OCI-M1 (cell line): ENCODE results near the gene ZFP62.

ENCODE experiments used
- DNase-seq: peaks from one replicate; lab custom pipeline; 2025; lab: John Stamatoyannopoulos, UW

The ZFP62 gene

GRCh38 chr5:180868960-180869359 lies 7.9 kb upstream of the ZFP62 start:
- DNase-seq = peak; percentile 90

GRCh38 chr5:180866985-180867384 lies 5.9 kb upstream of the ZFP62 start:
- no peak for DNase-seq

GRCh38 chr5:180865981-180866695 lies 5.1 kb upstream of the ZFP62 start:
- no peak for DNase-seq

GRCh38 chr5:180862645-180863044 lies 1.6 kb upstream of the ZFP62 start:
- DNase-seq = no peak

- peak; percentile 79 for DNase-seq
Observed at GRCh38 chr5:180860273-180860886, 696 bp downstream of the ZFP62 start.

GRCh38 chr5:180858586-180858985 lies 2.5 kb downstream of the ZFP62 start:
- DNase-seq = no peak

GRCh38 chr5:180853848-180854176 lies 7.3 kb downstream of the ZFP62 start:
- no peak for DNase-seq

- no peak for DNase-seq
Observed at GRCh38 chr5:180853121-180853847, 7.8 kb downstream of the ZFP62 start.

GRCh38 chr5:180852495-180852894 lies 8.6 kb downstream of the ZFP62 start:
- no peak for DNase-seq

GRCh38 chr5:180850434-180851078 lies 10.5 kb downstream of the ZFP62 start:
- no peak for DNase-seq

- no peak for DNase-seq
Observed at GRCh38 chr5:180849827-180850226, 11.2 kb downstream of the ZFP62 start.

- no peak for DNase-seq
Observed at GRCh38 chr5:180848878-180849277, 12.2 kb downstream of the ZFP62 start.

GRCh38 chr5:180848265-180848664 lies 12.8 kb downstream of the ZFP62 start:
- DNase-seq = no peak

- no peak for DNase-seq
Observed at GRCh38 chr5:180847026-180847425, 14.1 kb downstream of the ZFP62 start.

- no peak for DNase-seq
Observed at GRCh38 chr5:180844858-180845257, 16.2 kb downstream of the ZFP62 start.

GRCh38 chr5:180844432-180844831 lies 16.6 kb downstream of the ZFP62 start:
- DNase-seq = no peak

- no peak for DNase-seq
Observed at GRCh38 chr5:180839935-180840334, 21.1 kb downstream of the ZFP62 start.

GRCh38 chr5:180839227-180839626 lies 21.8 kb downstream of the ZFP62 start:
- no peak for DNase-seq

- no peak for DNase-seq
Observed at GRCh38 chr5:180837478-180837877, 23.6 kb downstream of the ZFP62 start.

- no peak for DNase-seq
Observed at GRCh38 chr5:180832638-180833068, 28.4 kb downstream of the ZFP62 start.

GRCh38 chr5:180831139-180832093 lies 29.7 kb downstream of the ZFP62 start:
- DNase-seq = peak; percentile 86
